Activated CD8-positive, alpha-beta T cell treated with anti-CD3 and anti-CD28 coated beads for 36 hours (primary cell): ENCODE measurements around the gene YPEL2. TPM values are rescaled to one million over a fixed set of nuclear protein-coding genes. Genes with fewer than 3 reads are reported as not detected.

Experiments
- ATAC-seq: fragments of 200-7000 bp; cut with Tn5 transposase; one replicate; pipeline ENCODE4 v1.10.0; 2021; ENCODE audit warnings: mild to moderate bottlenecking, moderate library complexity
- CTCF ChIA-PET: fragments of 350-600 bp; sonication (Branson Sonifier 250); formaldehyde crosslinking; loops from one replicate; lab custom pipeline; 2021; ENCODE audit warnings: antibody characterized with exemption; lab: Charles Lee
- POLR2A ChIA-PET: fragments of 350-600 bp; sonication (Branson Sonifier 250); formaldehyde crosslinking; loops from one replicate; lab custom pipeline; 2021; ENCODE audit warnings: antibody characterized with exemption; lab: Charles Lee
- DNase-seq: peaks from one replicate; pipeline ENCODE4 v3.0.0-alpha.2; 2020
- H3K27ac Mint-ChIP-seq: one replicate; pipeline ENCODE4 v1.8.0; 2021; ENCODE audit warnings: mild to moderate bottlenecking, mixed read lengths
- H3K27me3 Mint-ChIP-seq: one replicate; pipeline ENCODE4 v1.8.0; 2021; ENCODE audit warnings: mixed read lengths
- H3K36me3 Mint-ChIP-seq: one replicate; pipeline ENCODE4 v1.8.0; 2021; ENCODE audit warnings: low read depth, mixed read lengths
- H3K4me1 Mint-ChIP-seq: one replicate; pipeline ENCODE4 v1.8.0; 2021; ENCODE audit warnings: low read depth, mixed read lengths
- H3K4me3 Mint-ChIP-seq: one replicate; pipeline ENCODE4 v1.8.0; 2021; ENCODE audit warnings: mild to moderate bottlenecking, moderate library complexity, mixed read lengths
- H3K9me3 Mint-ChIP-seq: one replicate; pipeline ENCODE4 v1.8.0; 2021; ENCODE audit warnings: mixed read lengths
- CTCF ChIP-seq: fragments of 200-600 bp; IDR thresholded peaks from one replicate; pipeline ENCODE4 v1.8.0; 2022; ENCODE audit warnings: antibody characterized with exemption, mild to moderate bottlenecking
- intact Hi-C: fragments of 100-400 bp; cut with micrococcal nuclease; formaldehyde crosslinking; loops from one replicate; pipeline ENCODE4 v1.10.0; 2022
- total RNA-seq, 2 experiments: library from RNA; stranded (reverse); gene quantifications; one replicate each; pipeline ENCODE4 v1.2.3, GENCODE V29; 2021

YPEL2 gene
- total RNA-seq, 2 experiments from 2014 or later, result 4.2 to 4.9 TPM

GRCh38 chr17:59366773-59367656 lies 35.6 kb downstream of the YPEL2 start:
- peaks cover 76% of the 10 kb centered on the region for H3K4me1 Mint-ChIP-seq

GRCh38 chr17:59367657-59368045 lies 36.2 kb downstream of the YPEL2 start:
- DNase-seq (peak; percentile 17), ATAC-seq (no peak)
- CTCF ChIA-PET, result no interaction called here
- Mint-ChIP-seq H3K27me3 (no peaks in the 10 kb centered on the region), H3K9me3 (no peaks in the 10 kb centered on the region), H3K4me1 (peaks cover 76% of the 10 kb centered on the region), H3K36me3 (no peaks in the 10 kb centered on the region), H3K27ac (peak overlapping the region; percentile 20), H3K4me3 (no peak overlapping the region)
- POLR2A ChIA-PET, result no interaction called here
- TF ChIP-seq CTCF, result no peak
- intact Hi-C loops, result no loop called here

More at GRCh38 chr17:59366773-59367656, 35.6 kb downstream of the YPEL2 start:
- H3K27me3 Mint-ChIP-seq, result no peaks in the 10 kb centered on the region
- no peaks in the 10 kb centered on the region for H3K36me3 Mint-ChIP-seq
- H3K27ac Mint-ChIP-seq, result peak overlapping the region; percentile 41
- ChIA-PET POLR2A (interaction anchor here (1.2 to 1.5 kb wide), 3 partner anchors 9 to 59 kb away, joined by 3 to 4 read pairs (median 3); partner anchors contain the start of gene YPEL2), CTCF (interaction anchor here (1.4 to 3.0 kb wide), 3 partner anchors 8 to 57 kb away, joined by 5 to 22 read pairs (median 6); no protein-coding TSS in a partner anchor)
- ATAC-seq, result no peak
- no peak overlapping the region for H3K4me3 Mint-ChIP-seq
- intact Hi-C loops, result no loop called here
- TF ChIP-seq CTCF, result no peak
- peak; percentile 18 for DNase-seq
- no peaks in the 10 kb centered on the region for H3K9me3 Mint-ChIP-seq

GRCh38 chr17:59368218-59368857 lies 36.9 kb downstream of the YPEL2 start:
- ChIA-PET POLR2A (no interaction called here), CTCF (interaction anchor here (1.6 kb wide), 1 partner anchor 39 kb away, joined by 7 read pairs; no protein-coding TSS in a partner anchor)
- Mint-ChIP-seq H3K27me3 (no peaks in the 10 kb centered on the region), H3K36me3 (peaks cover 3% of the 10 kb centered on the region), H3K9me3 (no peaks in the 10 kb centered on the region), H3K4me1 (peaks cover 77% of the 10 kb centered on the region), H3K27ac (no peak overlapping the region), H3K4me3 (no peak overlapping the region)
- intact Hi-C loops, result no loop called here
- DNase-seq (no peak), ATAC-seq (no peak)
- TF ChIP-seq CTCF, result no peak

- ChIA-PET POLR2A (no interaction called here), CTCF (interaction anchor here (1.4 to 1.6 kb wide), 2 partner anchors 39 to 58 kb away, joined by 3 to 7 read pairs; no protein-coding TSS in a partner anchor)
- H3K4me1 Mint-ChIP-seq, result peaks cover 77% of the 10 kb centered on the region
- no peak overlapping the region for H3K4me3 Mint-ChIP-seq
- intact Hi-C loops, result no loop called here
- ATAC-seq (no peak), DNase-seq (no peak)
- H3K9me3 Mint-ChIP-seq, result no peaks in the 10 kb centered on the region
- no peaks in the 10 kb centered on the region for H3K27me3 Mint-ChIP-seq
- TF ChIP-seq CTCF, result no peak
- H3K36me3 Mint-ChIP-seq, result peaks cover 3% of the 10 kb centered on the region
- H3K27ac Mint-ChIP-seq, result peak overlapping the region; percentile 8
Measured at GRCh38 chr17:59369031-59369975, 37.8 kb downstream of the YPEL2 start.
